Lower lobe of right lung (tissue), 2 donors: Measurements from ENCODE around the gene NDST1. TPM values are rescaled to one million over a fixed set of nuclear protein-coding genes. Genes with fewer than 3 reads are reported as not detected.

Experiments used
- ATAC-seq, 2 donors: fragments of 200-7000 bp; cut with Tn5 transposase; one replicate each; pipeline ENCODE4 v1.9.1; 2020 to 2022; ENCODE audit warnings: mild to moderate bottlenecking in 2 of 2, moderate library complexity in 2 of 2
- DNase-seq: peaks from one replicate; pipeline ENCODE4 v3.0.0-alpha.2; 2020
- H3K27ac ChIP-seq: fragments of 200-600 bp; one replicate; pipeline ENCODE4 v1.8.0; 2022
- H3K27me3 ChIP-seq: fragments of 200-600 bp; one replicate; pipeline ENCODE4 v1.8.0; 2022; ENCODE audit warnings: low read depth
- H3K36me3 ChIP-seq: fragments of 200-600 bp; one replicate; pipeline ENCODE4 v1.8.0; 2022; ENCODE audit warnings: mild to moderate bottlenecking
- H3K4me1 ChIP-seq: fragments of 200-600 bp; one replicate; pipeline ENCODE4 v1.8.0; 2022
- H3K4me3 ChIP-seq: fragments of 200-600 bp; one replicate; pipeline ENCODE4 v1.8.0; 2022; ENCODE audit warnings: mild to moderate bottlenecking
- H3K9me3 ChIP-seq: fragments of 200-600 bp; one replicate; pipeline ENCODE4 v1.8.0; 2022
- intact Hi-C: fragments of 100-400 bp; cut with DNase I; formaldehyde crosslinking; loops from one replicate; pipeline ENCODE4 v1.11.0; 2022
- total RNA-seq: library from RNA; stranded (reverse); fragmentation: NEBNext Ultra II Directional; extraction: Animal tissue kit (Norgen Biotek cat#: 25700); gene quantifications from one replicate; pipeline ENCODE4 v1.2.1, GENCODE V29; 2021
- TF ChIP-seq, protein P1 (sequence below): fragments of 200-600 bp; IDR thresholded peaks from one replicate; pipeline ENCODE4 v1.8.0; 2022; ENCODE audit warnings: antibody characterized with exemption, mild to moderate bottlenecking
- donor health status: DM: no; HTN: yes; CAD: no; lungs with severe emphysema.

NDST1 gene
- total RNA-seq, 1 donor from 2014 or later: 117 TPM

DNA sequence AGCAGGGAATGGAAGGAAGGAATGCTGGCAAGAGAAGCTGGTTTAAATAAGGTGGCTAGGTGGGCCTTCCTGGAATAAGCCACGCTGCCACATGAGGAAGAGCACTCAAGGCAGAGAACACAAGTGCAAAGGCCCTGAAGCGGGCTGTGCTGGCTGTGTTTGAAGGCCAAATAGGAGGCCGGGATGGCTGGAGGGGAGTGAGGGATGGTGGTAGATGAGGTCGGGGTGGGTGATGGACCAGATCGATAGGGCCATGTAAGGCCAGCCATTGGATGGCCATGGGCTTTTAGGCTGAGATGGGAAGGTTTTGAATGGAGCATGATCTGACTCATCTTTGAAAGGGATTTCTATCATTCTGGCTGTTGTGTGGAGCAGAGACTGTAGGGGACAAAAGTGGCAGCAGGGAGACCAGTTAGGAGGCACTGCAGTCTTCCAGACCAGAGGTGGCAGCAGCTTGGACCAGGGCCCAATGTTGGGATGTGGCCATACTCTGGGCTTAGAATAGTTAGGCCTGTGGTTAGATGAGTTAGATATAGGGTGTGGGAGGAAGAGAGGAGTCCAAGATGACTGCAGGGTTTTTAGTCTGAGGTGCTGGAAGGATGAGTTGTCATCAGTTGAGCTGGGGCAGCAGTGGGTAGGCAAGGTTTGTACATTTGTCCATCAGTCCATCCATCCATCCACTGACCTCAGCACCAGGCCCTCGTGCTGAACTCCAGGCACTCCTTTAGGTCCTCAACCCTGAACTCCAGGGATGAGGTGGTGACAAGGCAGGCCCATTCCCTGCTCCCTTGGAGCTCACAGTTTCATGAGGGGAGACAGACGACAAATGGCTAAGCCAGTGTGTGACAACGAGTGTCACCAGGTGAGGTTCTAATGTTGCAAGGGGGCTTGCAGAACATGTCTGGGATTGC lies 30.3 kb downstream of the NDST1 start:
- ATAC-seq (no peak), DNase-seq (no peak)
- peaks cover 95% of the 10 kb centered on the region for H3K36me3 ChIP-seq
- H3K4me1 ChIP-seq: peaks cover 37% of the 10 kb centered on the region
- H3K9me3 ChIP-seq: no peaks in the 10 kb centered on the region
- no peak overlapping the region for H3K4me3 ChIP-seq
- TF ChIP-seq, protein P1, sequence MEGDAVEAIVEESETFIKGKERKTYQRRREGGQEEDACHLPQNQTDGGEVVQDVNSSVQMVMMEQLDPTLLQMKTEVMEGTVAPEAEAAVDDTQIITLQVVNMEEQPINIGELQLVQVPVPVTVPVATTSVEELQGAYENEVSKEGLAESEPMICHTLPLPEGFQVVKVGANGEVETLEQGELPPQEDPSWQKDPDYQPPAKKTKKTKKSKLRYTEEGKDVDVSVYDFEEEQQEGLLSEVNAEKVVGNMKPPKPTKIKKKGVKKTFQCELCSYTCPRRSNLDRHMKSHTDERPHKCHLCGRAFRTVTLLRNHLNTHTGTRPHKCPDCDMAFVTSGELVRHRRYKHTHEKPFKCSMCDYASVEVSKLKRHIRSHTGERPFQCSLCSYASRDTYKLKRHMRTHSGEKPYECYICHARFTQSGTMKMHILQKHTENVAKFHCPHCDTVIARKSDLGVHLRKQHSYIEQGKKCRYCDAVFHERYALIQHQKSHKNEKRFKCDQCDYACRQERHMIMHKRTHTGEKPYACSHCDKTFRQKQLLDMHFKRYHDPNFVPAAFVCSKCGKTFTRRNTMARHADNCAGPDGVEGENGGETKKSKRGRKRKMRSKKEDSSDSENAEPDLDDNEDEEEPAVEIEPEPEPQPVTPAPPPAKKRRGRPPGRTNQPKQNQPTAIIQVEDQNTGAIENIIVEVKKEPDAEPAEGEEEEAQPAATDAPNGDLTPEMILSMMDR: no peak
- no peak overlapping the region for H3K27ac ChIP-seq
- no peaks in the 10 kb centered on the region for H3K27me3 ChIP-seq
- intact Hi-C loops: no loop called here

DNA sequence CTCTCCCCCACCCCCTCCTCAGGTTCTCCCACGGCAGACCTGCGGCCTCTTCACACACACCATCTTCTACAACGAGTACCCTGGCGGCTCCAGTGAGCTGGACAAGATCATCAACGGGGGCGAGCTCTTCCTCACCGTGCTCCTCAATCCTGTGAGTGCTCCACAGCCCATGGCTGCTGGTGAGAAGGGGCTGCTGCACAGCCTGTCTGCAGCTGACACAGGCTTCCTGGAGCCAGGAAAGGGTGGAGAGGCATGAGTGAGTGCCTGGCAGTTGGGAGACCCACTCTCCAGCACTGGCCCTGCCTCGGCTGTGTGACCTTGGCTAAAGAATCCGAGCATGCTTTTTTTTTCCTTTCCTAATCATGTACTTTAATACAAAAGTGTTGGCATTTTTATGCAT lies 31.3 kb downstream of the NDST1 start:
- no peak for ATAC-seq

DNA sequence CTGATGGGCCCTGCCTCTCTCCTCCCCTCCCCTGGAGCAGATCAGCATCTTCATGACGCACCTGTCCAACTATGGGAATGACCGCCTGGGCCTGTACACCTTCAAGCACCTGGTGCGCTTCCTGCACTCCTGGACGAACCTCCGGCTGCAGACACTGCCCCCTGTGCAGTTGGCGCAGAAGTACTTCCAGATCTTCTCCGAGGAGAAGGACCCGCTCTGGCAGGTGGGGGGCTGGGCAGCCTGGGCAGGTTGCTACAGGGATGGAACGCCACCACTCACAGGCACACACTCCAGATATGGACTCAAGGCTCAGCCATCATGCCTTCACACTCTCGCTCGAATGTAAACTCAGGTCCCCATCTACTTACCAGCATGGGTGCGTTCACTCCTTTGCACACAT lies 32.1 kb downstream of the NDST1 start:
- Histone ChIP-seq H3K4me1 (peaks cover 51% of the 10 kb centered on the region), H3K4me3 (no peak overlapping the region), H3K9me3 (no peaks in the 10 kb centered on the region), H3K27me3 (no peaks in the 10 kb centered on the region), H3K27ac (no peak overlapping the region), H3K36me3 (peaks cover 87% of the 10 kb centered on the region)
- TF ChIP-seq, protein P1: no peak
- DNase-seq (no peak), ATAC-seq (no peak)
- intact Hi-C loops: no loop called here

More for the DNA sequence above, 31.3 kb downstream of the NDST1 start:
- intact Hi-C loops: no loop called here
- H3K4me1 ChIP-seq: peaks cover 43% of the 10 kb centered on the region
- no peak for DNase-seq
- peaks cover 91% of the 10 kb centered on the region for H3K36me3 ChIP-seq
- no peaks in the 10 kb centered on the region for H3K9me3 ChIP-seq
- H3K27me3 ChIP-seq: no peaks in the 10 kb centered on the region
- TF ChIP-seq, protein P1: no peak
- H3K27ac ChIP-seq: no peak overlapping the region
- no peak overlapping the region for H3K4me3 ChIP-seq

DNA sequence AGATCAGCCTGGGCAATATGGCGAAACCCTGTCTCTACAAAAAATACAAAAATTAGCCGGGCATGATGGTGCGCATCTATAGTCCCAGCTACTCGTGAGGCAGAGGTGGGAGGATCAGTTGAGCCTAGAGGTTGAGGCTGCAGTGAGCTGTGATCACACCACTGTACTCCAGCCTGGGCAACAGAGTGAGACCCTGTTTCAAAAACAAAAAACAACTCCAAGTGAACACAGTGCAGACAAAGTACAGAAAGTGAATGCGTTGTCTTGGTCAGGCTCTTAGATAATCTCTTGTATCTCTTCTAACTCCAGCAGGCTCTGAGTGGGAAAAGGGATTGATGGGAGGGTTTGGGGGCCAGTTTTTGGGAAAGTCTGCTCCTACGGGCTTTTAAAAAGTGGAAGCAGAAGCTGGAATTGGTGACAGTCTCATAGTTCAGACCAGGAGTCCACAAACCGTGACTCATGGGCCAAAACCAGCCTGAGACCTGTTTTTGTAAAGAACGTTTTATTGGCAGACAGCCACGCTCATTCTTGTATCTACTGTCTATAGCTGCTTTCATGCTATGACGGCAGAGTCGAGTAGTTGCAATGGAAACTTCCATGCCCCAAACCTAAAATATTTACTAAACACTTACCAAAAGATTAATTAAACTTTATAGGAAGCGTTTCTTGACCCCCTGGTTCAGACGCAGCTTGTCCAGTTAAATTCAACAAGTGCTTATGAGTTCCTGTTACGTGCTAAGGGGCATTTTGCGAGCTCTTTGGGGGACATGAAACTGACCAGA lies 32.9 kb downstream of the NDST1 start:
- Histone ChIP-seq H3K4me3 (no peak overlapping the region), H3K36me3 (peaks cover 87% of the 10 kb centered on the region), H3K4me1 (peaks cover 51% of the 10 kb centered on the region), H3K27ac (peak overlapping the region; percentile 57), H3K27me3 (no peaks in the 10 kb centered on the region), H3K9me3 (no peaks in the 10 kb centered on the region)
- TF ChIP-seq, protein P1: no peak
- ATAC-seq (peak; percentile 51 to 79), DNase-seq (no peak)
- intact Hi-C loops: no loop called here

DNA sequence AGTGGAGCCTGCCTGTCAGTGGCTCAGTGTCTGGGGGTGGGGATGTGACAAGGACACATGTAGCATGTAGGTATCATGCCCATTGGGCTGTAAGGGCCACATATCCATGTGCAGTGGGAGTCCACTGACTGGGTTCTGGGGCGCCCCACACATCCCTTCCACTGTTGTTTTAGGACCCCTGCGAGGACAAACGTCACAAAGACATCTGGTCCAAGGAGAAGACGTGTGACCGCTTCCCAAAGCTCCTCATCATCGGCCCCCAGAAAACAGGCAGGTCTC lies 33.4 kb downstream of the NDST1 start:
- intact Hi-C loops: no loop called here
- Histone ChIP-seq H3K9me3 (no peaks in the 10 kb centered on the region), H3K36me3 (peaks cover 87% of the 10 kb centered on the region), H3K27ac (peak overlapping the region; percentile 57), H3K4me1 (peaks cover 51% of the 10 kb centered on the region), H3K27me3 (no peaks in the 10 kb centered on the region), H3K4me3 (no peak overlapping the region)
- DNase-seq (no peak), ATAC-seq (no peak)
- TF ChIP-seq, protein P1: no peak
